Upper lobe of right lung (tissue), 1 donor: ENCODE measurements around the gene MCM10. TPM values are rescaled to one million over a fixed set of nuclear protein-coding genes. Genes with fewer than 3 reads are reported as not detected.

Source experiments
- ATAC-seq: fragments of 200-7000 bp; cut with Tn5 transposase; one replicate; pipeline ENCODE4 v1.9.1; 2020; ENCODE audit warnings: mild to moderate bottlenecking, moderate library complexity
- DNase-seq: peaks from one replicate; pipeline ENCODE4 v3.0.0-alpha.2; 2020
- H3K27ac ChIP-seq: fragments of 200-600 bp; one replicate; pipeline ENCODE4 v1.8.0; 2022
- H3K27me3 ChIP-seq: fragments of 200-600 bp; one replicate; pipeline ENCODE4 v1.8.0; 2022; ENCODE audit warnings: mild to moderate bottlenecking
- H3K36me3 ChIP-seq: fragments of 200-600 bp; one replicate; pipeline ENCODE4 v1.8.0; 2022
- H3K4me1 ChIP-seq: fragments of 200-600 bp; one replicate; pipeline ENCODE4 v1.8.0; 2022
- H3K4me3 ChIP-seq: fragments of 200-600 bp; one replicate; pipeline ENCODE4 v1.8.0; 2022; ENCODE audit warnings: mild to moderate bottlenecking
- H3K9me3 ChIP-seq: fragments of 200-600 bp; one replicate; pipeline ENCODE4 v1.8.0; 2022
- CTCF ChIP-seq: fragments of 200-600 bp; IDR thresholded peaks from one replicate; pipeline ENCODE4 v1.8.0; 2022; ENCODE audit warnings: antibody characterized with exemption
- intact Hi-C: fragments of 100-400 bp; cut with DNase I; formaldehyde crosslinking; loops from one replicate; pipeline ENCODE4 v1.11.0; 2022
- total RNA-seq: library from RNA; stranded (reverse); fragmentation: NEBNext Ultra II Directional; extraction: Animal tissue kit (Norgen Biotek cat#: 25700); gene quantifications from one replicate; pipeline ENCODE4 v1.2.1, GENCODE V29; 2021
- donor health status: DM: no; HTN: yes; CAD: no; lungs with severe emphysema.

MCM10 gene
- total RNA-seq, 1 donor from 2014 or later: 0.78 TPM

GRCh38 chr10:13118784-13119410 is 42.5 kb upstream of the MCM10 start:
- Histone ChIP-seq H3K9me3 (no peaks in the 10 kb centered on the region), H3K4me3 (no peak overlapping the region), H3K27ac (no peak overlapping the region), H3K27me3 (no peaks in the 10 kb centered on the region), H3K36me3 (peaks cover 63% of the 10 kb centered on the region), H3K4me1 (peaks cover 17% of the 10 kb centered on the region)
- DNase-seq (no peak), ATAC-seq (no peak)
- TF ChIP-seq CTCF: no peak
- intact Hi-C loops: no loop called here

- no peak for TF ChIP-seq CTCF
- DNase-seq: no peak
Observed at GRCh38 chr10:13120786-13121499, 40.4 kb upstream of the MCM10 start.

GRCh38 chr10:13121500-13121854 is 39.9 kb upstream of the MCM10 start:
- Histone ChIP-seq H3K9me3 (no peaks in the 10 kb centered on the region), H3K27me3 (no peaks in the 10 kb centered on the region), H3K4me3 (no peak overlapping the region), H3K4me1 (peaks cover 8% of the 10 kb centered on the region), H3K36me3 (peaks cover 65% of the 10 kb centered on the region), H3K27ac (no peak overlapping the region)
- TF ChIP-seq CTCF: no peak
- intact Hi-C loops: no loop called here
- ATAC-seq: no peak
- DNase-seq: no peak

More at GRCh38 chr10:13120786-13121499, 40.4 kb upstream of the MCM10 start:
- Histone ChIP-seq H3K4me3 (no peak overlapping the region), H3K36me3 (peaks cover 70% of the 10 kb centered on the region), H3K9me3 (no peaks in the 10 kb centered on the region), H3K27ac (no peak overlapping the region), H3K4me1 (peaks cover 13% of the 10 kb centered on the region), H3K27me3 (no peaks in the 10 kb centered on the region)
- ATAC-seq: no peak
- intact Hi-C loops: no loop called here

GRCh38 chr10:13136651-13137050 is 24.7 kb upstream of the MCM10 start:
- H3K4me1 ChIP-seq: no peaks in the 10 kb centered on the region
- no peak overlapping the region for H3K4me3 ChIP-seq
- peaks cover 74% of the 10 kb centered on the region for H3K36me3 ChIP-seq
- H3K27me3 ChIP-seq: no peaks in the 10 kb centered on the region
- TF ChIP-seq CTCF: no peak
- H3K9me3 ChIP-seq: no peaks in the 10 kb centered on the region
- intact Hi-C loops: no loop called here
- H3K27ac ChIP-seq: no peak overlapping the region
- ATAC-seq (no peak), DNase-seq (no peak)

- Histone ChIP-seq H3K4me3 (no peak overlapping the region), H3K27me3 (no peaks in the 10 kb centered on the region), H3K9me3 (no peaks in the 10 kb centered on the region), H3K27ac (no peak overlapping the region), H3K4me1 (no peaks in the 10 kb centered on the region), H3K36me3 (peaks cover 49% of the 10 kb centered on the region)
- no peak for TF ChIP-seq CTCF
- DNase-seq: no peak
- no peak for ATAC-seq
- intact Hi-C loops: no loop called here
Observed at GRCh38 chr10:13139150-13139549, 22.2 kb upstream of the MCM10 start.
